Fibroblast of skin of right biceps (primary cell): ENCODE measurements around the gene CGREF1.
A peak's percentile ranks its signal among the peaks of the same experiment; 100 is the strongest.
"Not testable (repeated sequence)": the region's sequence is repeated elsewhere in the genome, so short reads cannot be mapped to it uniquely, and the experiment has no call there.

Experiments used
- DNase-seq: peaks from one replicate; pipeline ENCODE4 v3.0.0-alpha.2; 2013

The CGREF1 gene

DNA sequence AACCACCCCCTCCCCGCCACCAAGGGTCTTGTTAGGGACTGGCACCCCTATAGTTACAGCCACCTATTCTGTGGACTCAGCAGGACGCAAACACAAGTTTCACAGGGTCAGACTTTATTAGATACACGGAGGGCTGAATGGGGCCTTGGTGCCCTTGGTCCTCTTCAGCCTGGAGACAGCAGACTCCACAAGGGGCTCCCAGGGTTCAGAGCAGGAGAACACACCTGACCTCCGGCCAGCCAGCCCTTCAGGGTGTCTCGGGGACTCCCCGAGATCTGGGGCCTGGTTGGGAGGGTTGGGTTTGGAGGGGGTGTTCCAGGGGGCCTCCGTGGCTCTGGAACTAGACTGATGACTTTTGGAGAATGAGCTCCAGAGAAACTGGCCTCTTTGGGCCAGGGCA is 17.8 kb upstream of the CGREF1 start:
- no peak for DNase-seq

DNA sequence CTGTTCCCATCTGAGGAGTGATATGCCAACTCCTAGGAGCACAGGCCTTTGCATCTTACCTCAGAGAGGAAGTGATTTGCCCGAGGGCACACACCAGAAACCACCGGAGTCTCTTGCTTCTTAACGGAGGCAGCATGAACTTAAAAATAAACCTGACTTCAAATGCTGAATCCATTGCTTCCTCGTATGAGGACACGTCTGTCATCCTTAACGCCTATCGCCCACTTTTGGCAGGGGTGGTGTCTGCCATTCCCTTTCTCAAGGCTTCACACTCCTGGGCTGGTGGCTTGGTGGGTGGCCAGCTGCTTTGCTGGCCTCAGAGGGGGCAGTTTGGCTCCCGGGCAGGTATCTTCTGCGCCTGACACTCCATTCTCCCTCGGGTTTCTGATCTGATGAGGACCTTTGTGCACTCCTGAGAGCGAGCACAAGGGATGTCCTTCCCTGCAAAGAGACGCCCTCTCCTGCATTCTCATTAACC is 16.6 kb upstream of the CGREF1 start:
- no peak for DNase-seq

DNA sequence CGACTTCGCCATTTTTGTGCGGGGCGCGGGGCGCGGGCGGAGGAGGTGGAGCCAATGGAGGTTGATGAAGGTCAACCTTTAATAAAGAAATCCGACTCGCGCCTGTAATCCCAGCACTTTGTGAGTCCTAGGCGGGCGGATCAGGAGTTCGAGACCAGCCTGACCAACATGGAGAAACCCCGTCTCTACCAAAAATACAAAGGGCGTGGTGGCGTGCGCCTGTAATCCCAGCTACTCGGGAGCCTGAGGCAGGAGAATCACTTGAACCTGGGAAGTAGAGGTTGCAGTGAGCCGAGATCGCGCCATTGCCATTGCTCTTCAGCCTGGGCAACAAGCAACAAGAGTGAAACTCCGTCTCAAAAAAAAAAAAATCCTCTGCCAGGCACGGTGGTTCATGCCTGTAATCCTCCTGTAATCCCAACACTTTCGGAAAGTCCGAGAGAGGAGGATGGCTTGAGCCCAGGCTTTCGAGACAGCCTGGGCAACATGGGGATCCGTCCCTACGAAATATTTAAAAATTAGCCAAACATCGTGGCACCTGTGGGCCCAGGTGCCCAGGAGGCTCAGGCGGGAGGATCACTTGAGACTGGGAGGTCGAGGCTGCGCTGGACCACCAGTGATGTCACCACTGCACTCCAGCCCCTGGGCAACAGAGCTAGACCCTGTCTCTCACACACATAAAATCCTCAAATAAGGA is 16.0 kb upstream of the CGREF1 start:
- no peak for DNase-seq

DNA sequence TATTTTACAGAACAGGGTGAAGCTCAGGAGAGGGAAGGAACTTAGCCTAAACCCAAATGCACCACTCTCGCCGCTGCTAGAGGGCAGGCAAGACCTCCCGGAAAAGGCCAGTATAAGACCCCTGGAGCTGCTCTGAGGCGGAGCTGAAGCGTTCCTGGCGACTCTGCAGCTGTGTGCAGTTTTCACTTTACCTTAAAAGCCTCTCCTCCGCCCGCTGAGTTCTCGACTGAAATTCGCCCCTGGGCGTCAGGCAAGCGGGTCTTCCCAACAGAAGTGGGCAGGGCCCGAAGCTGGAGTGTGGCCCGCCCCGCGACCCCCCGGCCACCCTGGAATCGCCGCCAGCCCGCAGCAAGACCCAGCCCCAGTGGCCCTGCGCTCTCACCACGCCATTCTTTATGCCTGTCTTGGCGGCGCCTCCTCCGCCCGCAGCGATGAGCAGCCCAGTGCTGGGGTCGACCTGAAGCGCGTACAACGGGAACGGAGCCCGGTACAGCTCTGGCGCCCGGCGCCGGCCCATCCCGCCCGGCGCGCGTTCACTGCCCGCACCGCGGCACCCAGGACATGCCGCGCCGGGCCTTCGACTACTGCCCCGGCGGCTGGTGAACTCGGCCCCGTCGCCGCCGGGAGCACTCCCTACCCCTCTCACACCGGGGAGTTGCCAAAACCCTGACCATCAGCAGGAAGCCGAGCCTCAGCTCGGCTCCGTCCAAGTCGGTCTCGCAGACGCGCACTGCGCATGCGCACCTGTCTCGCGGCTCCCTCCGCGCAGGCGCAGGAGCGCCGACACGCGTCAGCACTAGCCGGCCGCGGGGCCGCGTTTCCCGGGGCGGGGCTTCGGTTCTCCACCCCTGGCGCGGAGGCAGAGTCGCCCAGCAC is 15.2 kb upstream of the CGREF1 start, which contains the start of gene PREB:
Gene PREB, minus strand, starts transcription at position 732 of the 876 bp plus-strand sequence. Its CDS starts 215 bp downstream, at position 517.
- peak; percentile 95 for DNase-seq

DNA sequence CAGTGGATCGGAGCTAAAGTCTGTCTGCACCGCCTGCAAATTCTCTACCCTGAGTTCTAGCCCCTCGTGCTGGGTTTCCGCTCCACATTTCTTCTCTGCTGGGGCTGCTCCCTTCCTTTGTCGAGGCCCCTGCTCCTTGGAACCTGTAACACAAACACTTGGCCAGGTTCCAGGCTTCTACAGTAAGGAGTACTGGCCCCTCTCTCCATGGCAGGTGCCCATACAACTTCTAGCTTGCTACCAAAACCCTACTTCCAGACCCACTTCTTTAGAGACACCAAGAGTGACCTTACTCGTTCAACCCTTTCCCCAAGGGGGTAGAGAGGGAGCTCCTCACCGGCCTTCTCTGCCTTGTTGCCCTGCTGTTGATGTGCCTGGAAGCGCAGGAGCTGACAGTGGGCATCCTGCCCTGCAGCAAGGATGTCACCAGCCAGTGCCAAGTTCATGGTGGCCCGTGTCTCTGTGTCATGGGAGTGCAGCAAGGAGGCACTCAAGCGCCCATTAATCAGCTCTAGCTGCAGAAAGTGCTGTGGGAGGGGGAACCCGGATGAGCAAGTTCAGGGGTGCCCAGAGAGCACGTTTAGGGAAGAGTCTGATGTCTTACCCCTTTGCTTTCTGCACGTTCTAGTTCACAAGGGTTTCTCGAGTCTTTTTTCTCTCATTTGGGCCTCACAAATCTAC is 14.4 kb upstream of the CGREF1 start:
- no peak for DNase-seq

DNA sequence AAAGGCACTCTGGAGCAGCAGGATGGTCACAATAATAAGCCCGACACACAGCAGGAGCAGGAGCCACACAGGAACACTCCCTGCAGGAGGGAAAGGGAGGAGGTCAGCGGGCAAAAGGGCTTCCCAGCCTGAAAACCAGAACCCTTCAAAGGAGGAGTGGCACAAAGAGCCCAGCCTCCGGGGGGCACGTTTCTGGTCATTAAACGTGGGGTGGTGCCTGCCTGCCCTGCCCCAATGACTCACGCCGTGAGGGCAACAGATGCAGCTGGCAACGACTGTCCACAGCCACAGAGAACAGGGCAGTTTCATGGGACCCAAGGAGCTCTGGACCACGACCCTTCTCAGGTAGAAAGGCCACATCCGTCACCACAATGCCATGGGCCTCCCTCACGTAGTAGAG is 12.5 kb upstream of the CGREF1 start:
- no peak for DNase-seq

DNA sequence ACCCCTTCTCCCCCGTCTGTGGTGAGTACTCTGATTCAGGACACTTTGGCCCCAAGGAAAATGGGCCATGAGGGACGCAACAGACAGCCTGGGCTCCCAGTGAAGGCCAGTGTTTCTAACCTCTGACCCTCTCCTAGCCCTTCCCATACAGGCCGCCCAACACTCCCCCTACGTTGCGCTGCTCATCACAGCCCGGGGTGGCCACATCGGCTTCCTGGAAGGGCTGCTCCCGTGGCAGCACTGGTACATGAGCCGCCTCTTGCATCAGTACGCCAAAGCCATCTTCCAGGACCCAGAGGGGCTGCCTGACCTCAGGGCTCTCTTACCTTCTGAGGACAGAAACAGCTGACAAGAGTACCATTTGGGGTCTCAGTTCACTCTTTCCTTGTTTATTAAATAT is 11.5 kb upstream of the CGREF1 start:
- DNase-seq = no peak

DNA sequence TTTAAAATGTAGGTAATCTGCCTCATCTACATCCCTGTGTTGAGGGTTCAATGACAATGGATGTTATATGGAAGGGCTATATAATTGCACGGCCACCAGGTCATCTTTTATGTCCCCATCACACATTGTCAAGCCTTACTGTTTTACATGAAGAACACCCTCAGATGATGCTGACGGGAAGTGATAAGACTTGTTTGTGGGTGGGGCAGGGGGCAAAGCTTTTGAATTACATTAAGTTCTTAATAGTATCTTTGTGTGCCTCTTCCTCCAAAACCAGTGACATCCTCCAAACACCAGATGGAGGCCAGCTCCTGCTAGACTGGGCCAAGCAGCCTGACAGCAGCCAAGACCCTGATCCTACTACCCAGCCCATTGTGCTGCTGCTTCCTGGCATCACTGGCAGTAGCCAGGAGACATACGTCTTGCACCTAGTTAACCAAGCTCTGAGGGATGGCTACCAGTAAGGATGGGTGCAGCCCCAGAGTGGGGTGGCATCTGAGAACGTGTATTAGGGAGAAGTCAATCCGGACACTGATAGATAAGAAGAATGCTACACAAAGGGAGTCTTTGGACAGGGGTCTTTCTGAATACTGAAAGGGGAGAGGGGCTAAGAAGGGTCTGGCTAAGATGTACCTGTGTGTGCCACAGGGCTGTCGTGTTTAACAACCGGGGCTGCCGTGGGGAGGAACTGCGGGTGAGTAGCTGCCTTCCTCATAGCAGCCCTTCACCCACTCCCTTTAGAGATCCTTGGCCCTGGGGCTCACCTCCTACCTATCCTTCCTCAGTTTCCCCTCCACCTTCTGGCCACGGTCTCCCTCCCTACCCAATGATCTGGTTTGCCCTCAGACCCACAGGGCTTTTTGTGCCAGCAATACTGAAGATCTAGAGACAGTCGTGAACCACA is 10.0 kb upstream of the CGREF1 start:
- no peak for DNase-seq

DNA sequence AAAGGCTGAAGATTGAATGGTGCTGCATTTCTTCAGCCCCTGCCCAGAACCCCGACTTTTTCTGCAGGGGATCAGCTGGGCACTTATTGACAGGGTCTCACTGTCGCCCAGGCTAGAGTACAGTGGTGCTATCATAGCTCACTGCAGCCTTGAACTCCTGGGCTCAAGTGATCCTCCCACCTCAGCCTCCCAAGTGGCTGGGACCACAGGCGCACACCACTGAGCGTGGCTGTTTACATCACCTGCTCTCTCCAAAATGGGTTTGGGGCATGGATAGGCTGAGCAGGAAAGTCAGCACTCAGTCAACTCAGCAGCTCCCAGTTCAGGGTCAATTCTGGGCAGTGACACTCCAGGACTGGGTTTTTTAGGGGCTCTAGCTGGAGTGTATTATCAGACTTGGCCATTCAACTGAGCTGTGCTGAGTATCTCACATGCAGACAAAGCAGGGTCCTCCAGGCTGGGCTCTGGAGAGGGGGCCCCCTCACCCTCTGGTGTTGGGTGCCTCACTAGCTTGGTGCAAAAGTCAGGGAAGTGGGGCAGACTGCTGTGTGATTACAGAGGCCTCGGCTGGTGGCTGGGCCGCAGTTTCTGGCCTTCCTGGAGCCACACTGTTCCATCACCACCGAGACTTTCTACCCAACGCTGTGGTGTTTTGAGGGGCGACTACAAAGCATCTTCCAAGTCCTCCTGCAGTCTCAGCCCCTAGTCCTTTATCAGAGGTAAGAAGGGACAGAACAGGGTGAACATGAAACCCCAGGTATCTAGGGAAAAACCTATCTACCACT is 9.1 kb upstream of the CGREF1 start:
- no peak for DNase-seq

DNA sequence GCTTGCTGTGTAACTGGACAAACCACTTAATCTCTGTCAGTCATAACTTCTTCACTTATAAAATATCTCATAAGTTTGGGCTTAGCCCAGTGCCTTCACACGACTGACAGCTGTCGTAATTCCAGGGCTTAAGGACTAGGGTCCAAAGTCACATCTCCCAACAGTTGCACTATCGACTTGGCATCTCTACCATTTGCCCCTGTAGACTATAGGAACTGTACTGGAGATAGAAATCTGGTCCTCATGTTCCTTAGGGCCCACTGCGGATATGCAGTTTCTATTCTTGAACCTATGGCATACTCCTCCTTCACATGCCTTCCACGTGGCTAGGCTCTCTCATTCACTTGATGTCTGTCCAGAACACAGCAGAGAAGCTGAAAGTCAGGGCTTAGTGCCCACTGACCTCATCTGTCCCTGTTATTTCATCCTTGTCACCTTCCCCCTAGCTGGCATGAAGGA is 7.4 kb upstream of the CGREF1 start:
- DNase-seq = no peak

DNA sequence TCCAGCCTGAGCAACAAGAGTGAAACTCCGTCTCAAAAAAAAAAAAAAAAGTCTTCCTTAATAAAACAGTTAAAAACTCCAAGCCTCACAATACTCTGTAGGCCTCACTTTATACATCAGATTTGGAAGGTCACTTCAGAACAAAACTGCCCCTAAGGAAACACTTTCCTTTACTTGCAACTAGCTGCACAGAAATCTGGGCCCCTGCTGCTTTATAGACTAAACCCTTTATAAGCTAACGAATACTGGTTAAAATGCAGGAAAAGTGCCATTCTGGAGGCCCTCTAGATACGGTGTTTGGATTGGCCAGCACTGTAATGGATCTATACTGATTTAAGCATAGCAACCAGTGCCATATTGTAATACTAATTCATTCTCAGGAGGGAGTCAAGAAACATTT is 6.2 kb upstream of the CGREF1 start:
- no peak for DNase-seq

DNA sequence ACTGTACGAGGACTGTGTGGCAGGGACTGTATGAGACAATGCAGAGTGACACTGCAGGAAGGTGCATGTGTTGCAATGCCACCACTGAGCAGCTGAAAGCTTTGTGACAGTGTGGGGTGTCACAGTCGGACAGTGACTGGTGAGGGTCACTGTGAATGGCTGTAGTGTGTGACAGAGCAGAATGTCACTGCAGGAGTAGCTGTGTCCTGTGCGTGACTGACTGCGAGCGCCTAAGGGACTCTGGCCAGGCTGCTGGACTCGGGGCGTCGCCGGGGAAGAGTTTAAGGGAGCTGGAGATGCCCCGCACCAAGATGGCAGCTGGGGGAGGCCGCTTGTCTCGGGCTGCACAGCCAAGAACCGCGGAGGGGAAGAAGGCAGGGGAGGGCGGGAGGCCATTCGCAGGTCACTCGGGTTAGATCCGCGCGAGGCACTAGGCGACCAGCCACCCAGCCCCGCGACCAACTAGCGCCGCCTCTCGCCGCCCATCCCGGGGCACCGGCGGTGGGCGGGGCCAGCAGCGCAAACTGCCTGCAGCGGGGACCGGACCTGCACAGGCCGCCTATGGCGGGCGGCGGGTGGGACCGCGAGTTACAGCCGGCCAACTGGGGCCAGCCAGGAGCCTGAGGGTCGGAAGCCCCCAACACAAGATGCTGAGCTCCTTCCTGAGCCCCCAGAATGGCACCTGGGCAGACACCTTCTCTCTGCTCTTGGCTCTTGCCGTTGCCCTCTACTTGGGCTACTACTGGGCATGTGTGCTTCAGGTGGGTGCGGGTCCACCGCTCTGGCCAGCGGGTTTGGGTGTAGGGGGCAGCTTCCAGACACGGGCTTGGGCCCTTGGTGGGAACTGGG is 4.6 kb upstream of the CGREF1 start, which contains the start of gene ABHD1:
Gene ABHD1, plus strand, starts transcription at position 514 of the 849 bp plus-strand sequence. Its CDS starts 134 bp downstream, at position 648.
- peak; percentile 7 for DNase-seq

DNA sequence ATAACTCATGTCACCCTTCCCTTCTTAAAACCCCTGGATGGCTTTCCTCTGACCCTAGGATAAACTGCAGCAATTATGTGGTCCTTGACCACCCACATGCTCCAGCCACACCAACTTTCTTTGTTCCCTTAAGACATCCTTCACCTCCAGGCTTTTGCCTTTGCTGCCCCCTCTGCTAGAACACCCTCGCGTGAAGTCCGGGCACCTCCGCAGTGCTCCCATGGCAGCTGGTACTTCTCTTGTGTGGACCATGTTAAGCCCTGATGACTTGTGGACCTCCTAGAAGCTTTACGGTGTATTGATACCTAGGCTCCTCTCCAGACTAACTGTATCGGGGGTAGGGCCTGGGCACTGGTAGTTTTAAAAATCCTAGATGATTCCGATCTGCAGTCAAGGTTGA is 3.9 kb upstream of the CGREF1 start:
- DNase-seq = no peak

DNA sequence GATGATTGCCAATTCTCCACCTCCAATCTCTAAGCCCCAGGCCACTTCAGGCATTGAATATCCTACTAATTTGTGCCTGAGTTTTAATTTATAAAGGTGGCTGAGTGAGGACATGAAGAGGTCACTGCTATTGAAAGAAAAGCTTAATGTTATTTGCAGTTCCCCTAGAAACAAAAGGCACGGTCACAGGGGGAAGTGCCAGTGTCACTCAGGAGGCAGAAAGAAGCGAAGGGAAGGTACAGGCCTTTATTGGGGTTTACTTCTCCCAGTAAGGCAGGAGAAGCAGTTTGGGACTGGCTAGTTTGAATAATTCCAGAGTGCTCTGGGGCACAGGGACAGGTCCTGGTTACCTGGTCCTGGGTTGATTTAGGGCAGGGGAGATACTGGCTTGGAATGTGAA is 3.0 kb upstream of the CGREF1 start:
- no peak for DNase-seq

DNA sequence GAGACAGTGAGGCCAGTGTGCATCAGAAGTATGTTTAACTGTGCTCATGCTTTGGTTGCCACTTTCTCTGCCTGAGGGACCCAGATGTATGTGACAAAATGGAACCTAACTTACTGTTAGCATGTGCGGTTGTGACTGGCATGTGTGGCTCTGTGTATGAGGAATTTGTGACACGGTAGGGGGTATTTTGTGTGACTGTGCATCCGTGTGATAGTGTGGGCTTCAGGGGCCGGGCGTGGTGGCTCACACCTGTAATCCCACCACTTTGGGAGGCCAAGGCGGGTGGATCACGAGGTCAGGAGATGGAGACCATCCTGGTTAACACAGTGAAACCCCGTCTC is 372 bp upstream of the CGREF1 start:
- not testable (repeated sequence) for DNase-seq

DNA sequence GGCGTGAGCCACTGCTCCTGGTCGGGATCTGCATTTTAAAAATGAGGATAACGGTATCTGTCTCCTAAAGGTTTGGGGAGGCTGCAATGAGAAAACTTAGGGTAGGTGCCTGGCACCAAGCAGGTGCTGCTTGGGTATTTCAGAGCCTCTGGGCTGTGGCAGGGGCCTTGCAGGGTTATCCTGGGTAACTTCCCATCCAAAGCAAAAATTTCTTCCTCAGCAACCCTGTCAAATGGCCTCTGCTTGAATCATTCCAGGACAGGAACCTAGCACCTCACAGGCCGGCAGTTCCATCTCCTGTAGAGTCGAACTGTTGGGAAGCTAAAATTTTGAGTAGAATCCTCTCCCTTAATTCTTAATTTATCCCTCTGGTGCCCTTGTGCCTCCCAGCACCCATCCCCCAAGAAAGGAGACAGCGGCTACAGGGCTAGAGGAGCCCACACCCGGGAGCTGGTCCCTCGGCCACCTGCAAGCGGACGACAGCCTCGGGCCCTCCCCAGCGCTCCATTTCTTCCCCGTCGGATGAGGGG is 868 bp downstream of the CGREF1 start:
- DNase-seq = no peak

DNA sequence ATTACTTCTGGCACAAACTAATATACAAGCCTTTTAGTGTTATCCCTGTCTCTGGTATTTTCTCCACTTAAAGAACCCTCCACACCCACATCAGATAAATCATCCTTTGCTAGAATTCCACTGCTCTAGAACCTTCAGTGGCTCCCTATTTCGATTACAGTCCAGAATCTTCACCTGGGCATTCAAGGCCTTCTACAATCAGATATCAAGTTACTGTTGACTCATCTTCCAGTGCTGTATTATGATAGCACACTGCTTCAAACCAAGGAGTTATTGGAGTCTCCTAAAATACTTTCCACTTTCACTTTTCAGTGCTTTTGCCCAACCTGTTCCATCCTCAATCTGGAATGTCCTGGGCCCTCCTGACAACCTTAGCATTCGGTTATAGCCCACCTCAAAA is 3.4 kb downstream of the CGREF1 start:
- DNase-seq = no peak

DNA sequence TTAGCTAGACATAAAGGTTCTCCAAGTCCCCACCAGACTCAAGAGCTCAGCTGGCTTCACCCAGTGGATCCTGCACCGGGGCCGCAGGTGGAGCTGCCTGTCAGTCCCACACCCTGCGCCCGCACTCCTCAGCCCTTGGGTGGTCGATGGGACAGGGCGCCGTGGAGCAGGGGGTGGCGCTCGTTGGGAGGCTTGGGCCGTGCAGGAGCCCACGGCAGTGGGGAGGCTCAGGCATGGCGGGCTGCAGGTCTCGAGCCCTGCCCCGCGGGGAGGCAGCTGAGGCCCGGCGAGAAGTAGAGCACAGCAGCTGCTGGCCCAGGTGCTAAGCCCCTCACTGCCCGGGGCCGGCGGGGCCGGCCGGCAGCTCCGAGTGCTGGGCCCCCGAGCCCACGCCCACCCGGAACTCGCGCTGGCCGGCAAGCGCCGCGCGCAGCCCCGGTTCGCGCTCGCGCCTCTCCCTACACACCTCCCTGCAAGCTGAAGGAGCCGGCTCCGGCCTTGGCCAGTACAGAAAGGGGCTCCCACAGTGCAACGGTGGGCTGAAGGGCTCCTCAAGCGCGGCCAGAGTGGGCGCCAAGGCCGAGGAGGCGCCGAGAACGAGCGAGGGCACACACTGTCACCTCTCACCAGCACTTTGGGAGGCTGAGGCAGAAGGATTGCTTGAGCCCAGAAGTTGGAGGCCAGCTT is 7.4 kb downstream of the CGREF1 start:
- DNase-seq = not testable (repeated sequence)

DNA sequence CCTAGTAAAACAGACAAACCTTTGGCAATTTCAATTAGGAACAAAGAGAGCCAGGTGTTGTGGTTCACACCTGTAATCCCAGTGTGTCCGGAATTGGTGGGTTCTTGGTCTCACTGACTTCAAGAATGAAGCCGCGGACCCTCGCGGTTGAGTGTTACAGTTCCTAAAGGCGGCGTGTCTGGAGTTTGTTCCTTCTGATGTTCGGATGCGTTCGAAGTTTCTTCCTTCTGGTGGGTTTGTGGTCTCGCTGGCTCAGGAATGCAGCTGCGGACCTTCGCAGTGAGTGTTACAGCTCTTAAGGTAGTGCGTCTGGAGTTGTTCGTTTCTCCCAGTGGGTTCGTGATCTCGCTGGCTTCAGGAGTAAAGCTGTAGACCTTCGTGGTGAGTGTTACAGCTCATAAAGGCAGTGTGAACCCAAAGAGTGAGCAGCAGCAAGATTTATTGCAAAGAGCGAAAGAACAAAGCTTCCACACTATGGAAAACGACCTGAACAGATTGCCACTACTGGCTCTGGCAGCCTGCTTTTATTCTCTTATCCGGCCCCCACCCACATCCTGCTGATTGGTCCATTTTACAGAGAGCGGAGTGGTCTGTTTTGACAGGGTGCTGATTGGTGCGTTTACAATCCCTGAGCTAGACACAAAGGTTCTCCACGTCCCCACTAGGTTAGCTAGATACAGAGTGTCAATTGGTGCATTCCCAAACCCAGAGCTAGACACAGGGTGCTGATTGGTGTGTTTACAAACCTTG is 8.2 kb downstream of the CGREF1 start:
- DNase-seq = not testable (repeated sequence)
